ENCODE results near the gene FBXO39.
"Not testable (repeated sequence)": the region's sequence is repeated elsewhere in the genome, so short reads cannot be mapped to it uniquely, and the experiment has no call there.

FBXO39 gene

DNA sequence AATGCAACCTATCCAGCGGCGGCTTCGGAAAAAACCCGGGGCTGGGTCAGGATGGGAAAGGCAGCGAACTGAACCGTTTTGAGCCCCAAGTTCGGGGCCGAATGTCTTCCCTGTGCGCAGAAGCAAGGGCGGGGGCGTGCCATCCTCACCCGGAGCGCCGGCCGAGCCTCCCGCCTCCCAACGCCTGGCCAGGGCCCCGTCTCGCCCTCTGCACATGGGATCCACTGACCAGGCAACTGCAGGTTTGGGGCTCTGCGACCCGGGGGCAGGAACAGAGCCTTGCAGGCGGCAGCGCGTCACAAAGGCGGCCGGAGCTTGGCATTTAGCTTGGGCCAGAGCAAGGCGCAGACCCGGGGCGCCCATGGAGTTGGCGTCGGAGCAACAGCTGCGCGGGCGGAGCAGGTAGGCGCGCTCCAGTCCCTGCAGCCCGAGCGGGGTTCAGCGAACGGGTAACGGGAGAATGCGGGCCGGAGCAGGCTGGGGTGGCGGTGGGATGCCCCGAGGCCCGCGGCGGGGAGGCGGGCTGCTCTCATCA, at the start of gene FBXO39:
TSS of gene FBXO39 (plus strand) at position 345 of the 535 bp plus-strand sequence. CDS start 3,654 bp downstream, outside the sequence.
- DNase-seq, result no peak

DNA sequence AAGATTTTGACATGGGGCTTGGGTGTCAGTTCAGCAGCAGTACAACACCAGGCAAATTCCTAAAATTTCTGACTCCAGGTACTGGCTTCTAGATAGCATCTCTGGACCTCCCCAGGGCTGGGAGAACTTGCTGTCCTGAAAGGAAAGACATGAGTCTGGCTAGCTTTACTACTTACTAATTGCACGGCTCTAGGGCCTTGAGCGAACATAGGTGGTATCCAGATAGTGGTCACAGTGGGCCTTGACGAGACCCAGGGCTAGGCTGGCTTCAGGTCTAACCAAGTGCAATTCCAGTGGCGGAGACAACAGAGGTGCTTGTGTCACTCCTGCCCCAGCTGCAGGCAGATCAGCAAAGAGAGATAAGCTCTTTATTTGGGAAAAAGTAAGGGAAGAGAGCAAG, 46.5 kb upstream of the FBXO39 start:
- DNase-seq, result no peak

DNA sequence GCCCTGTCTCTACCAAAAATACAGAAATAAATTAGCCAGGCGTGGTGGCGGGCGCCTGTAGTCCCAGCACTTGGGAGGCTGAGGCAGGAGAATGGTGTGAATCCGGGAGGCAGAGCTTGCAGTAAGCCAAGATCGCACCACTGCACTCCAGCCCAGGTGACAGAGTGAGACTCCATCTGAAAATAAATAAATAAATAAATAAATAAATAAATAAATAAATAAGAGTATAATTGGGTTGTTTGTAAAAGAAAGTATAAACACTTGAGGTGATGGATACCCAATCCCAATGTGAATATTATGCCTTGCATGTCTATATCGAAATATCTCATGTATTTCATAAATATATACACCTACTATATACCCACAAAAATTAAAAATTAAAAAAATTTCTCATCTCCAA, 29.4 kb upstream of the FBXO39 start:
- not testable (repeated sequence) for DNase-seq

DNA sequence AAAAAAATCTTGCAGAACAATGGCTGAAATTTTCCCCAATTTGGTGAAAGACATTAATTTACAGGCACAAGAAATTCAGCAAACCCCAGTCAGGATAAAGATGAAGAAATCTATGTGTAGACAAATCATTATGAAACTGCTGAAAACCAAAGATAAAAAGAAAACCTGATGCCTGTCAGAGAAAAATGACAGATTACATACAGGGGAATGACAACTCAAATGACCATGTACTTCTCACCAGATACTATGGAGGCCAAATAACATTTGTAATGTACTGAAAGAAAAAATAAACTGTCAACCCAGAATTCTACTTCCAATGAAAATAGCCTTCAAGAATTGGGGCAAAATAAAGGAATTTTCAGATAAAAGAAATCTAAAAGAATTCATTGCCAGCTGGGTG, 27.4 kb upstream of the FBXO39 start:
- no peak for DNase-seq

DNA sequence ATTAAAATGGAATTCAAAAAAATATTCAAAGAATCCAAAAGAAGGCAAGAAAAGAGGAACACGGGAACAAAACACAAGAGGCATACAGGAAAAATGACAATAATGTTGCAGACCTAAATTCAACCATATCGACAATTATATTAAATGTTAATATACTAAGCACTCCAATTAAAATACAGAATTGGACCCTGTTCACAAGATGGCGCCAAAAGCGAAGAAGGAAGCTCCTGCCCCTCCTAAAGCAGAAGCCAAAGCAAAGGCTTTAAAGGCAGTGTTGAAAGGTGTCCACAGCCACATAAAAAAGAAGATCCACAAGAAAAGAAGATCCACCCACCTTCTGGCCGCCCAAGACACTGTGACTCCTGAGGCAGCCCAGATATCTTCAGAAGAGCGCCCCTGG, 26.5 kb upstream of the FBXO39 start:
- no peak for DNase-seq

DNA sequence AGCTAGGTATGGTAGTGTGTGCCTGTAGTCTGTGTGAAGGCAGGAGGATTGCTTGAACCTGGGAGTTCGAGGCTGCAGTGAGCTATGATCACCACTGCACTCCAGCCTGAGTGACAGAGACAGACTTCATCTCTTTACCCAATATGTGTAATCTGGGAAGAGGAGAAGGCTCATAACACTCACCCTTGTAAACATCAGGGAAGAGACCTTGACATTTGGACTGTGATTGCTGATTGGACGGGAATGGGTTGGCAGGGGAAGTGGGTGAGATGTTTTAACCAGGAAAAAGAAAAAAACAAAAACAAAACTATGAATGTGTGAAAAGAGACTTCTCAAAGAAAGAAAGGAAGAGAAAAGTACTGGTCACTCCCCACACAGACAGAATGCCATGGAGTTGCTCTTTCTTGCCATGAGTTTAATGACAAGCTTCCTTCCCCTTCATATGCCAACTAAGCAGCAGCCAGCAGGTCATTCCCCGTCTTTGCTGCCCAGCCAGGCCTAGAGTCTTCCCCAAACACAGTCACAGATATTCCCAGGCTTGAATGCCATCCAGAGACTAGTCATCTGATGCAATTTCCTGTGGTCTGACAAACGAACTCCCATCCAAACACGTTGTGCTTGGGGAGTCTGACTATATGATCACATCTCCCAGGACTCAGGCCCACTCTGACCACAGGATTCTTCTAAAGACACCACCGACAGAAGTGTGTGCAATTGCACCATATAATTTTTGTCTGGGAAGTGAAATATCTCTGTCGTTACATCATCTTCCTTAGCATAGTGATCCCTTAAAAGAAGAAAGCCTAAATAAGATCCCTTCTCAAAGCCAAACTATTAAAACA, 23.7 kb upstream of the FBXO39 start:
- no peak for DNase-seq

DNA sequence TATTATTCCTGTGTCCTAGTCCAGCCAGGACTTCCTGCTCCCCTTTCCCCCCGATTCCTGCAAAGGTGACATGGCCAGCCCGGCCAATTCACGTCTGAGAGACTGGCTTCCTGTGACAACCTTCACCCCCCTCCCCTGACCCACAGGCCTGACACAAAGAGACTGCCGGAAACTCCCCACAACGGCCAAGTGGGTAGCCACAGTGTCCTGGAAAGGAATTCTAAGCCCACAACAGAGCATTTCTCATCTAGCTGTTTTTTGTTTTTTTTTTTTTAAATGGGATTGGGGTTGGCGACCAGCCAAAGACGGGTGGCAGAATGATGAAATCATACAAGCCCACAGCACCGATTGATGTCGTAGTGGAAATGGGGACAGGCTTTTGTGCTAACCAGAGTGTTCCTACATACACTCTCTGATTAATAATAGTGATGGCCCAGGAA, 23.0 kb upstream of the FBXO39 start:
- DNase-seq, result peak; percentile 72

DNA sequence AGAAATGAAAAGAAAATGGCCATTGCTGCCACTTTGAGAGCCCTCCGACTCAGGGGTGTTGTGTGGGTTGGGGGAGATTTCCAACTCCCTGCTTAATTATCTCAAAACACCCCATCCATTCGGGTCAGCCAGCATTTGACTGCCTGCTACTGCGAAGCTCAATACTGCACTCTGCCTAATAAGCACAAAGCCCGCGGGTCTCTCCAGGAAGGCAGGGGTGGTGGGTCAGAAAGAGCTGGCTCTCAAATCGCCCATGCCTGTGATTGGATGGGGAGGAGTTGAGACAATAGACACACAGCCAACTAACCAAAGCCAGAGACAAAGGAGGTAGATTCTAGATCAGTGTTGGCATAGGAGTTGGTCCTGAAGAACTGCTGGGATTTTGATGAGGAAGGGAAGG, 22.5 kb upstream of the FBXO39 start:
- DNase-seq, result no peak

DNA sequence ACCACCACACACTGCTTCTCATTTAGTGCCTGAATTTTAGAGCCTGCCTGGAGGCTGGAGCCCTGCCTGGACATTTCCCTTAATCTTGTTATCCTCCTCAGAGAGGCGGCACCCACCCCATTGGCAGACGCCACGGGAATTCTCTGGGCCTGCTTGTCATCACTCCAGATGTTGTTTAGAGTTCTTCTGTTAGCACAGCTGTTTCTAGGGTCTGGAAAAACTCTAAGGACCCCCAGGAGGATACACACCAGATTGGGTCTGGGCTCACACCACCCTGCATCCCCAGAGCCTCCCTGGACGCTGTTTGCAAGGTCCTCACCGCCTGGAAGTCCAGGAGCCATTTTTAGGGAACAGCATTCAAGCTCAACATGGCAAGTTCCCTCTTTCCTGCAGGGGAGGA, 20.7 kb upstream of the FBXO39 start:
- no peak for DNase-seq

DNA sequence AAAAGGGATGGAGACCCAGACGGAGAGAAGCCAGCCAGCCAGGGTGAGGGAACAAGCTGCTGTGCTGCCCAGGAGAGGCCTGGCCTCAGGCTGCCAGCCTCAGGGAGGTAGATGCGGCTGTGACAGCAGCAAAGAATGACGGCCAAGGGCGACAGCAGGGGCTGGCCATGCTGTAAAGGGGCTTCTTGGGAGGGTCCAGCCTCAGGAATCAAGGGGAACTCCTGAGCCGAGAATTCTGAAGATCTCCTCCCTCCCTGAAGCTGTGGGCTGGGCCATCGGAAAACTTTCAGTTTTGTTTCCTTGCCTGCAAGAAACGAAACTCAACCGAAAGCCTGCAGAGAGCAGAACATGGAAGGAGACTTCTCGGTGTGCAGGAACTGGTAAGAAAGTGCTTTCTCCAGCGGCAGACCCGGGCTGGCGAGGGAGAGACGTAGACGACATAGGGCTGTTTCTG, 20.3 kb upstream of the FBXO39 start, which contains the start of gene XAF1:
TSS of gene XAF1 (plus strand) at position 316 of the 454 bp plus-strand sequence. CDS start at position 349, 33 bp downstream.
- peak; percentile 75 for DNase-seq

DNA sequence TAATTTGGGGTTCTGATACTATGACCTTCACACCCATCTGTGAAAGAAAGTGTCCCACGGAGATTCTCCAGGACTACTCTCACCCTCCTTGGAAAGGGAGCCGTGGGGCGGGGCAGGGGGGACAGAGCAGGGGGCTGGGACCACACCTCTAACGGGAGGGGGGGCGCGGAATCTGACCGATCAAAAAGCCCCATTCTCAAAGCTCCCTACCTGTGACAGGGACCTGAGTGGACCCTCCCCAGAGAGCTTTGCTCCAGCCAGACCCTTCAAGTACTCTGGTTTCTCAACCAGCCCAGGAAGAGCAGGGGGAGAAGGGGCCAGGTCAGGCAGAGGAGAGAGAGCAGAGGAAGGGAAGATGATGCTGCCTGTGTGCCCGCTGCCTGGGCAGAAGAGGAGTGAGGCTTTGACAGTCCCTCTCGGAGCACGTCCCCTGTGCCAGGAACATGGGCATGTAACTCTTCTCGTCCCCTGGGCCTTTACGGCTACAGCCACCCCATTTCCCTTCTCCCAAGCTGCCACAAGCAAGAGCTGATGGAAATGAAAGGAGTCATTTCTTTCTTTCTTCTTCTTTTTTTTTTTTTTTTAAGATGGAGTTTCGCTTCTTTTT, 19.5 kb upstream of the FBXO39 start:
- peak; percentile 59 for DNase-seq

DNA sequence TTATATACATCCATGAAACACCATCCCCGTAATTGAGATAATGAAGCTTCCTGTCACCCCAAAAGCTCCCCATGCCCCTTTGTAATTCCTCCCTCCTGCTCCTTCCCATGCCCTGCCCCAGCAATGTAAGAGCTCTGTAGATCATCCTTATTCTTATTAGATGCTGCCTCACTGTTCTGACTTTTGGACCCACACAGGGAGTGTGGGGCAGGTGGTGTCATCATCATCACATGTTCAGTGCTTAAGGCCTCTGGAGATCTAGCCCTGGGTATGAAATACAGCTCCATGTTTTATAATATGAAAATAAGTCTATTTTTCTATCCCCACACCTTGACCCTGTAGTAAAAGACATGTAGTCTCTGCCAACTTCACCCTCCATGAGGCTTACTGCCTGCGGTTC, 18.3 kb upstream of the FBXO39 start:
- no peak for DNase-seq

DNA sequence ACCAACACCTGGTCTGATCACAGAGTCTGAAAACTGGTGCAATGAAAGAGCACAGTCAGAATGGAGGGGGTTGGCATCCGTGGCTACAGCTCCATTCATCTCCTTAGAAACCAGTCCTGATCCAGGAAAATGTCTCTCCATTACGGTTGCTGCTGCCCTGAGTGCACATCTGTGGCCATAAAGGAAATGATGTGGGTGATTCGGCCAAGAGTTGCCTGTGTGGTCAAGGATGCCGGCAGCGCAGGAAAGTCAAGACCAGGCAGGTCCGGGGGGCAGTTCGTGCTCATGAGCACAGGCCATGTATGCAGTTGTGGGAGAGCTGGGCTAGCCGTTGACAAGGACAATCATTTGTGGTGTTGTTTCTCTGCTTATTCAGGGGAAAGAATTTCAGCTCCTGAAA, 14.2 kb upstream of the FBXO39 start:
- DNase-seq, result no peak

DNA sequence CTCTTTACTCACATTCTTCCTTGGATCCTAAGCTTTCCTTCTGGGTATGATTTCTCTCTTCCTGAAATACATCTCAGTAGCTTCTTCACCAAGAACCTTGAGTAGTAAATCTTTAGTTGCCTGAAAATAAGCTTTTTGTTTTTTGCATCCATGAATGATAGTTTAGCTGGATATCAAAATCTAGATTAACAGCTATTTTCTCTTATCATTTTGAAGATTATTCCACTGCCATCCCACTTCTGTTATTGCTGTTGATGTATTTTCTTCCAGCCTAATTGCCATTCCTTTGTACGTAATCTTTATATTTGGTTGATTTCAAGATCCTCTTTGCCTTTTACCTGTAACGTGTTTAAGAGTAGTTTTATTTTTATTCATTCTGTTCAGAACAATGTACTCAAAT, 7.6 kb upstream of the FBXO39 start:
- no peak for DNase-seq

DNA sequence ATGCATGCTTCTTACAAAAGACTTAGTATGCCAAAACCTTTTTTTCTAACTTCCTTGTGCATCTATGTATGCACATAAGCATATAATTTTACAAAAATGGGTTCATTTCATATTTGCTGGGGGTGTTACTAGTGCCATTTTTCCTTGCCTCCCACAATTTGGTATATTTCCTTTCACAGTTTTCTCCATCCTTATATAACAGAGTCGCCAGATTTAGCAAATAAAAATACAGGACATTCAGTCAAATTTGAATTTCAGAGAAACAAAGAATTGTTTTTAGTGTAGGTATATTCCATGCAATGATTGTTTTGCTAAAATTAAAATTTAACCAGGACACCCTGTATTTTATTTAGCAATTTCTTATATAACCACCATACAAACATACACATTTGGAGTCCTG, 4.0 kb upstream of the FBXO39 start:
- DNase-seq, result no peak

DNA sequence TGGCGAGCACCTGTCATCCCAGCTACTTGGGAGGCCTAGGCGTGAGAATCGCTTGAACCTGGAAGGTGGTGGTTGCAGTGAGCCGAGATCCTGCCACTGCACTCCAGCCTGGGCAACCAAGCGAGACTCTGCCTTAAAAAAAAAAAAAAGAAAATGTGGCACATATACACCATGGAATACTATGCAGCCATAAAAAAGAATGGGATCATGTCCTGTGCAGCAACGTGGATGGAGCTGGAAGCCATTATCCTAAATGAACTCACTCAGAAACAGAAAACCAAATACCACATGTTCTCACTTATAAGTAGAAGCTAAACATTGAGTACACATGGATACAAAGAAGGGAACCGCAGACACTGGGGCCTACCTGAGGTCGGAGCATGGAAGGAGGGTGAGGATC, 1.1 kb upstream of the FBXO39 start:
- DNase-seq, result not testable (repeated sequence)

DNA sequence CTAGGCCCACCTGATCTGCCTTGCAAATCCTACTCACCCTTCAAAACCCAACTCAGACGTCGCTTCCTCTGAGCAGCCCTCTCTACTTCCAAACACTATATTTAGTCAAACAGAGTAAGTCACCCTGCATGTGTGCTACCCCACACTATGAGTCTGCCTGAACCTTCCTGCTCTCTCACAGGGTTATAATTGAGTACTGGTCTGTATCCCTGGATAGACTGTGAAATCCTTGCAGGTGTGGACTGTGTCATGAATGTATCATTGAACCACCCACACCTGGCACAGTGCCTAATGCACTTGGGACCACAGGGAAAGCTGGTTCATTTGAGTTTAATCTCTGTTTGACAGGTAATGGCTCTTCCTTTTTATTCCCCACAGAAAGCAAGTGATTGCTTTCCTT, 3.4 kb downstream of the FBXO39 start:
- no peak for DNase-seq

DNA sequence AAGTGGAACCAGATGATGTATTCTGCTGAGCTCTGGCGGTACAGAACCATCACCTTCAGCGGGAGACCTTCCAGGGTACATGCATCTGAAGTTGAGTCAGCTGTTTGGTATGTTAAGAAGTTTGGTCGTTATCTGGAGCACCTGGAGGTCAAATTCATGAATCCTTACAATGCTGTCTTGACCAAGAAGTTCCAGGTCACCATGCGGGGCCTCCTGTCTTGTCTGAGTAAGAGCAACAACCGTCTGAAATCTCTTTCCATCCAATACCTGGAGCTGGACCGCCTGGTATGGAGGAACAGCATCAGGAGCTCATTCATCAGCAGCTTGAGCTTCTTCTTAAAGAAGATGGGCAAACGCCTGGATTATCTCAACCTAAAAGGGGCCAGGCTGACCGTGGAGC, 4.0 kb downstream of the FBXO39 start:
- DNase-seq, result no peak

DNA sequence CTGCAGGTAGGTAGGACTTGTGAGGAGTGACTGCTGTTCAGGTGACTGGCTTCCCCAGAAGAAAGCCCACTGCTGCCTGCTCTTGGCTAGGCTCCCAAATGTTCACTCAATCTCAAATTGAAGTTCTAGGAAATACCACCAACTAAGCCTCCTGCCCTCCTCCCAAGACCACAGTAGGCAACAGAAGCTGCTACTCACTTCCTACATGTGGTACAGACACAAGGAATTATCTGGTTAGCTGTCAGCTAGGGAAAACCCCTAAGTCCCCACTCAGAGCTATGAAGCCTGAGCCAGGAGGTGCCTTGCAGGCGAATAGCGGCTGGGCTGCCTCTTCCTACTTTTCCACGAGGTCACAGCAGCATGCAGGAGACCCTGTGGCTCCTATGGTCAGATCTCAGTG, 4.9 kb downstream of the FBXO39 start:
- no peak for DNase-seq

DNA sequence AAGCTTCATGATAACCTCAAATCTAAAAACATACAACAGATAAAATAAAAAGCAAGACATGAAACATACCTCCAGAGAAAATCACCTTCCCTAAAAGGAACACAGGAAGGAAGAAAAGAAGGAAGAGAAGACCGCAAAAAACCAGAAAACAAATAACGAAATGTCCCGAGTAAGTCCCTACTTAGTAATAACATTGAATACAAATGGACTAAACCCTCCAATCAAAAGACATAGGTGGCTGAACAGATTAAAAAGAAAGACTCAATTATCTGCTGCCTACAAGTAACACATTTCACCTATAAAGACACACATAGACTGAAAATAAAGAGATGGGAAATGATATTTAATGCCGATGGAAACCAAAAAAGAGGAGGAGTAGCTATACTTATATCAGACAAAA, 6.2 kb downstream of the FBXO39 start:
- DNase-seq, result no peak

DNA sequence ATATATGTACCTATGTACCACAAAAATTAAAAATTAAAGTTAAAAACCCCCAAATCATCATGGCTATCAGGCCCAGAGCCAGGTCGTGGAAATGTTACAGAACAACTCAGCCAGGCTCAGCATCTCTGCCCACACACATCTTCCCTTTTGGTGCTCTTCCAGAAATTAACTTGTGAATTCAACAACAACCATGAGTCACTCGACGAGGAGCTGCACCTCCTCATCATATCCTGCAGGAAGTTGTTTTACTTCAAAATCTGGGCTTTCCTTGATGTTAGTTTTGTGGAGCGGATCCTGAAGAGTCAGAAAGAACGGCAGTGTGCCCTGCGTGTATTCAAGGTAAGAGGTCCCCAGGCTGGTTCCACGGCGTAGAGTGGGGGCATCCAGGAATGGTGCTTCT, 10.6 kb downstream of the FBXO39 start:
- no peak for DNase-seq

DNA sequence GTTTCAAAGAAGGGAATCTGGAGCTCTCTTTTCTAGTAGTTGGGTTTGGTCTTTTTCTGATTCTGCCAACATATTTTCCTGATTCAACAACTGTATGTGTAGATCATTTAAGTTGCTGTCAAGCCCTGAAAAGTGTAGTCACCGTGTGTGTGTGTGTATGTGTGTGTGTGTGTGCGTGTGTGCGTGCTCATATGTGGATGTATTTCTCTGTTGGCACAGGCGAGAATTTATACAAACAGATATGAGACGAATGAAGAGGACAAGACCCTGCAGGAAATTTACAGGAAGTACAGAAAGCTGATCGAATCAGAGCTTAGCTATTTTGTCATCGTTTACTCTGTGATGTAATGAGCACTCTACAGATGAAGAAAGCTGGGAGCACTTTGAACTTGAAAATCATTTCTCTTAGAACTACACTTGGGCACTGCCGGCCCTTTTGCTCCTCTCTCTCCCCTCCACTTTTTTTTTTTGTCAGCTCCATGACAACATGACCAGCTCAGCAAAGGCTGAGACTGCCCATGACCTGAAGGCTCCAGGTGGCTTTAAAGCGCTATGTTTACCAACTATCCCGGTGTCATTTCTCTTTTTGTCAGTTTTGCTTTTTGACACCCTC, 11.2 kb downstream of the FBXO39 start:
- DNase-seq, result no peak

DNA sequence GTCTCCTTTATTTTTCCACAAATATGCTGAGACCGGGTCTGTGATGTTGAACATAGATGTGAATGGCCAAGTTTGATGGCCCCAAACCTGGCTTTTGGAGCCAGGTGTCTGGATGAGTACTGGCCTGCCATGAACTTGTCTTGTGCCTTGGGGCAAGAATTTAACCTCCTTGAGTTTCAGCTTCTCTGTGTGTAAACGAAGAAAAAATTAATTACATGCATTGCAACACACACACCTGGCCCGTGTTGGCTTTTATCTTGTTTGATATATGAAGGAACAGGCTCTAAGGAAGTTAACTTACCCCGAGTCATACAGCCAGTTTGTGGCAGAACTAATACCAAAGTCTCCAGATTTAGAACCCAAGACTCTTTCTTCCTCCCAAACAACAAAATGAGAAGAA, 13.1 kb downstream of the FBXO39 start:
- no peak for DNase-seq

Measured in activated CD8-positive, alpha-beta memory T cell treated with anti-CD3 and anti-CD28 coated beads for 24 hours (primary cell).